Measurements from ENCODE around the gene ADAMTSL5. TPM values are rescaled to one million over a fixed set of nuclear protein-coding genes. Genes with fewer than 3 reads are reported as not detected.

The ADAMTSL5 gene, protein sequence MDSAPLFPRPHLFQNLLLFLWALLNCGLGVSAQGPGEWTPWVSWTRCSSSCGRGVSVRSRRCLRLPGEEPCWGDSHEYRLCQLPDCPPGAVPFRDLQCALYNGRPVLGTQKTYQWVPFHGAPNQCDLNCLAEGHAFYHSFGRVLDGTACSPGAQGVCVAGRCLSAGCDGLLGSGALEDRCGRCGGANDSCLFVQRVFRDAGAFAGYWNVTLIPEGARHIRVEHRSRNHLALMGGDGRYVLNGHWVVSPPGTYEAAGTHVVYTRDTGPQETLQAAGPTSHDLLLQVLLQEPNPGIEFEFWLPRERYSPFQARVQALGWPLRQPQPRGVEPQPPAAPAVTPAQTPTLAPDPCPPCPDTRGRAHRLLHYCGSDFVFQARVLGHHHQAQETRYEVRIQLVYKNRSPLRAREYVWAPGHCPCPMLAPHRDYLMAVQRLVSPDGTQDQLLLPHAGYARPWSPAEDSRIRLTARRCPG
- total RNA-seq (1.5 and 3.1 TPM in 2 replicates), polyA plus RNA-seq (4.3 and 4.7 TPM in 2 replicates), polyA minus RNA-seq (ENCODE audit: low replicate concordance) (4.3 and 4.8 TPM in 2 replicates)
- 7.6 and 8.4 TPM in 2 replicates for polyA plus RNA-seq (2012)

GRCh38 chr19:1512671-1513498 is at the start of gene ADAMTSL5:
TSS of gene ADAMTSL5 (minus strand) at chr19:1513019. CDS start at chr19:1510943, 2,076 bp downstream.
- peak within 1 kb of the TSS; percentile 66 for H3K9ac ChIP-seq (ENCODE audit: insufficient read depth, low read length)
- H3K27ac ChIP-seq (ENCODE audit: insufficient read depth, low read length) = no peak within 1 kb of the TSS
- H4K20me1 ChIP-seq (ENCODE audit: control insufficient read depth, extremely low read depth, insufficient read depth, low read length) = no peaks in the 10 kb centered on the region
- H2AFZ ChIP-seq (ENCODE audit: low read length) = no peak within 1 kb of the TSS
- peak within 1 kb of the TSS; percentile 82 for H3K4me2 ChIP-seq (ENCODE audit: extremely low read depth, insufficient read depth, low read length)
- TF ChIP-seq EZH2 (IDR thresholded peaks at IDR 0.05; ENCODE audit: low read length, missing control alignments) (no peak), CTCF (conservative IDR thresholded peaks at IDR 0.05 in 1 of 2, IDR thresholded peaks at IDR 0.05 in 1 of 2; ENCODE audit: low read depth in 1 of 2, low read length in 2 of 2) (no peak)
- no peaks in the 10 kb centered on the region for H3K4me1 ChIP-seq (ENCODE audit: control insufficient read depth, extremely low read depth, insufficient read depth, low read length)
- no peaks in the 10 kb centered on the region for H3K36me3 ChIP-seq (ENCODE audit: control insufficient read depth, insufficient read depth, low read length)
- no peaks in the 10 kb centered on the region for H3K9me3 ChIP-seq (ENCODE audit: control insufficient read depth, insufficient read depth, low read depth, low read length)
- H3K4me3 ChIP-seq (replicated peaks in 1 of 4; ENCODE audit: control extremely low read depth in 1 of 4, insufficient read depth in 1 of 4, low read depth in 3 of 4, low read length in 4 of 4) = peak within 1 kb of the TSS; percentile 54 to 67 (median 59)
- no peaks in the 10 kb centered on the region for H3K79me2 ChIP-seq (ENCODE audit: control insufficient read depth, insufficient read depth, low read length)
- H3K27me3 ChIP-seq (ENCODE audit: control insufficient read depth, insufficient read depth, low read length) = no peaks in the 10 kb centered on the region
- DNase-seq (ENCODE audit: low read depth in 2 of 2) = peak; percentile 41 to 50

DNA sequence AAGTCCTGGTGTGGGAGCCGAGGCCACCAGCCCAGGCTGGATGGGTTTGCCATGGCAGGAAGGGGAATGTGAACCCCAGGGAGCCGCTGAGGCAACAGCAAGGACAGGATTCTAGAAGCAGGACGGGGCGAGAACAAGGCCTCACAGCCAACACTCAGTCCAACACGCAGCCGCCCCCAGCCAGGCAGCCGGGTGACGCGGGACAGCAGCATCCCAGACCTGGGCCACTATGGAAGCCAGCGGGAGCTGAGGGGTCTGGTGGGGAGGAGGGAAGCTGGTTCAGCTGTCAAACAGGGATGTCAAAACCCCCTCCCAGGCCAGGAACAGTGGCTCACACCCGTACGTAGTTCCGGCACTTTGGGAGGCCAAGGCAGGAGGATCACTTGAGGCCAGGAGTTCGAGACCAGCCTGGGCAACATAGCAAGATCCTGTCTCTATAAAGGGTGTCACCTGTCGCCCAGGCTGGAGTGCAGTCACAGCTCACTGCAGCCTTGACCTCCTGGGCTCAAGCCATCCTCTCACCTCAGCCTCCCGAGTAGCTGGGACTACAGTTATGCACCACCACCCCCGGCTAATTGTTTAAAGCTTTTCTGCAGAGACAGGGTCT is 48.5 kb upstream of the ADAMTSL5 start:
- Histone ChIP-seq H3K9ac (ENCODE audit: insufficient read depth, low read length) (no peak overlapping the region), H2AFZ (ENCODE audit: low read length) (no peak overlapping the region), H3K36me3 (ENCODE audit: control insufficient read depth, insufficient read depth, low read length) (peaks cover 2% of the 10 kb centered on the region), H3K9me3 (ENCODE audit: control insufficient read depth, insufficient read depth, low read depth, low read length) (no peaks in the 10 kb centered on the region), H3K4me1 (ENCODE audit: control insufficient read depth, extremely low read depth, insufficient read depth, low read length) (peaks cover 7% of the 10 kb centered on the region), H3K27ac (ENCODE audit: insufficient read depth, low read length) (no peak overlapping the region), H3K79me2 (ENCODE audit: control insufficient read depth, insufficient read depth, low read length) (peaks cover 60% of the 10 kb centered on the region), H3K27me3 (ENCODE audit: control insufficient read depth, insufficient read depth, low read length) (no peaks in the 10 kb centered on the region), H3K4me2 (ENCODE audit: extremely low read depth, insufficient read depth, low read length) (no peak overlapping the region), H3K4me3 (replicated peaks in 1 of 4; ENCODE audit: control extremely low read depth in 1 of 4, insufficient read depth in 1 of 4, low read depth in 3 of 4, low read length in 4 of 4) (no peak overlapping the region), H4K20me1 (ENCODE audit: control insufficient read depth, extremely low read depth, insufficient read depth, low read length) (peaks cover 2% of the 10 kb centered on the region)
- TF ChIP-seq EZH2 (IDR thresholded peaks at IDR 0.05; ENCODE audit: low read length, missing control alignments) (no peak), CTCF (conservative IDR thresholded peaks at IDR 0.05 in 1 of 2, IDR thresholded peaks at IDR 0.05 in 1 of 2; ENCODE audit: low read depth in 1 of 2, low read length in 2 of 2) (no peak)
- no peak for DNase-seq (ENCODE audit: low read depth in 2 of 2)

Data from fibroblast of lung (primary cell).